T-helper 2 cell treated with Interferon-gamma antibody and Interleukin-4, amounts not matched to agents 100 ng/mL and 5 ng/mL, for 36 hours (primary cell): ENCODE data around the gene TMEM256. TPM values are rescaled to one million over a fixed set of nuclear protein-coding genes. Genes with fewer than 3 reads are reported as not detected.

ENCODE experiments used
- intact Hi-C: fragments of 100-400 bp; cut with micrococcal nuclease; formaldehyde crosslinking; loops from one replicate; pipeline ENCODE4 v1.15.1; 2023
- total RNA-seq: library from RNA; stranded (reverse); gene quantifications from 2 replicates; pipeline ENCODE4 v1.2.3, GENCODE V29; 2022

The TMEM256 gene
- total RNA-seq, 1 donor from 2014 or later = 56.3 TPM

DNA sequence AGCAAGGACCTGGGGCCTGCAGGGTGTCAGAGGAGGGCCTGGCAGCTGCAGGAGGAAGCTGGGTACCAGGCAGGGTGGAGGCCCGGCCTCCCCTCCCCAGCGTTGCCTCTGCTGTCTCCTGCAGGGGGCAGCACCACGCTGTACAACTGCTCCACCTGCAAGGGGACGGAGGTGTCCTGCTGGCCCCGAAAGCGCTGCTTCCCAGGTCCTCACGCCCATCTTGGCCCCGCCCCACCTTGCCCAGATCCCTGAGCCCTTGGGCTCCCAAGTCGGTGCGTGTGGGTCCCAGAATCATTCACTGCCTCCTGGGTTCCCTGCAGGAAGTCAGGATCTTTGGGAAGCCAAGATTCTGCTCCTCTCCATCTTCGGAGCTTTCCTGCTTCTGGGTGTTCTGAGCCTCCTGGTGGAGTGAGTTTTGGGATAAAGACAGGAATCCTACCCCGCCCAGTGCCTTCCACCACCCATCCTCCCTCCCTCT is 47.8 kb downstream of the TMEM256 start:
- intact Hi-C loops = loop anchor here (1.0 to 10.0 kb wide), 3 partner anchors 79 to 205 kb away; partner anchors contain the start of genes POLR2A, SENP3, SLC35G6 and TMEM102

DNA sequence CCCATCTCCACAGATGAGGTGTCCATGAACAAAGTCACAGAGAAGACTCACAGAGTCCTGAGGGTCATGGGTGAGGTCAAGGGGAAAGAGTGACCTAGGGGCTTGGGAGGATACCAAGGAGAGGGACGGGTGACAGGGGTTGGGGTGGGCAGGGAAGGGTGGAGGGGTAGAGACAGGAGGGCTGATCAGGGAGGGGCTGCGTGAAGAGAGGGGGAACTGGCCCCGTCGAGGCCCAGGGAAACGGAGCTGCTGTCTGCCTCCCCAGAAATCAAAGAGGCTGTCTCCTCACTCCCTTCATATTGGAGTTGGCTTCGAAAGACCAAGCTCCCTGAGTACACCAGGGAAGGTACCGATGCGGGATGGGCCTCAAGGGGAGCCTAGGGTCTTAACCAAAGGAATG is 48.3 kb downstream of the TMEM256 start:
- intact Hi-C loops = loop anchor here (10.0 kb wide), 1 partner anchor 129 kb away; the partner anchor contains the start of genes POLR2A and SLC35G6

DNA sequence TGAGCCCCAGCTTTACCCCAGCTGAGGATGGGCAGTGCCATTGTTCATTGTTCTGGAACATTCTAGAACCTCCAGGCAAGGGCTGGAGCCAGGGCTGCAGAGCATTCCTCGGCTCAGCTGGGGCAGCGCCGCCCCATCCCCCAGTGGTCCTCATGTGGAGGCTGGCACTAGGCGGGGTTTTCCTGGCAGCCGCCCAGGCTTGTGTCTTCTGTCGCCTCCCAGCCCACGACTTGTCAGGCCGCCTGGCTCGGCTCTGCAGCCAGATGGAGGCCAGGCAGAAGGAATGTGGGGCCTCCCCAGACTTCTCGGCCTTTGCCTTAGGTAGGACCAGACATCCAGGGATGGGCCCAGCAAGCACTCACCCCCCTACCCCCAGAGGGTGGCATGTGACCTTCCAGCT is 48.8 kb downstream of the TMEM256 start, which contains the start of gene TMEM95:
TMEM95 (plus strand) TSS at position 104 of the 400 bp plus-strand sequence; CDS start at position 153, 49 bp downstream.
- intact Hi-C loops = loop anchor here (10.0 kb wide), 1 partner anchor 130 kb away; the partner anchor contains the start of genes POLR2A and SLC35G6

DNA sequence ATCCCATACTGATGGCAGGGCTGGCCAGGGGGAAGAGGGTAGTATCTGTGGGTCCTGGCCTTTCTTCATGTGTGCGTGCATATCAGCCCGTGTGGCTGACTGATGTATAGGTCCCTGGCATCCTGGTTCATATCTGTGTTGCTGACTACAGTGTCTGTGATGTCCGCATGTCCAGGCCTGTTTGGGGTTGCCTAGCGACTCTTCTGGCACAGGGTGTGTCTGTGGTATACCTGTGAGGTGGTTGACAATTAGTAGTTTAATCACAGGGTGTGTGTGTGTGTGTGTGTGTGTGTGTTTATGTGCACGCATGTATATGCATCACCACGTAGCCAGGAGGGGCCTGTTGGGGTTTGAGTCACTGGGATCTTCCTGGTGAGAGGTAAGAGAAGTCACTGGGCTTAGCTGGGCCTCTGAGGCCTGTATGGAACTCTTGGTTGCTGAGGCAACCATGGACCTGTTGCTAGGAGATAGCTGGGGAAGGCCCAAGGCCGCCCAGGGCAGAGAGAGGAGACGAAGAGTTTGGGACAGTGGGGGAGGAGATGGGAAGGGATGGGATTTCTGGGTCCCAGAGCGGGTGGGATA is 49.5 kb downstream of the TMEM256 start:
- intact Hi-C loops = loop anchor here (5.0 to 10.0 kb wide), 4 partner anchors 47 to 333 kb away; partner anchors contain the start of genes EIF5A, POLR2A, SLC35G6 and TMEM256

Other genes starting within 250 kb of the TMEM256 start
- 0.91 and 1.8 TPM in 2 replicates for gene ASGR1, start 224.7 kb downstream of the TMEM256 start, total RNA-seq
- gene DLG4, start 184.3 kb downstream of the TMEM256 start, total RNA-seq = 9.1 and 9.6 TPM in 2 replicates
- gene ACADVL, start 184.2 kb downstream of the TMEM256 start, total RNA-seq = 340 and 346 TPM in 2 replicates
- gene DVL2, start 169.6 kb downstream of the TMEM256 start, total RNA-seq = 46.4 and 51.1 TPM in 2 replicates
- gene PHF23, start 164.6 kb downstream of the TMEM256 start, total RNA-seq = 53.4 and 55.1 TPM in 2 replicates
- gene GABARAP, start 161.6 kb downstream of the TMEM256 start, total RNA-seq = 223 and 242 TPM in 2 replicates
- gene CTDNEP1, start 152.4 kb downstream of the TMEM256 start, total RNA-seq = 170 and 179 TPM in 2 replicates
- 56.5 and 57.8 TPM in 2 replicates for gene ELP5, start 151.9 kb downstream of the TMEM256 start, total RNA-seq
- 0.32 and 0.39 TPM in 2 replicates for gene CLDN7, start 141.6 kb downstream of the TMEM256 start, total RNA-seq
- 0.07 TPM in 1 of 2 replicates, not detected in the other for gene SLC2A4, start 122.4 kb downstream of the TMEM256 start, total RNA-seq
- gene YBX2, start 109.5 kb downstream of the TMEM256 start, total RNA-seq = 1.3 and 1.4 TPM in 2 replicates
- 709 TPM in 2 replicates for gene EIF5A, start 96.5 kb downstream of the TMEM256 start, total RNA-seq
- 78.5 and 83.2 TPM in 2 replicates for gene GPS2, start 88.7 kb downstream of the TMEM256 start, total RNA-seq
- gene NEURL4, start 74.8 kb downstream of the TMEM256 start, total RNA-seq = 38.5 and 44.1 TPM in 2 replicates
- 580 and 590 TPM in 2 replicates for gene ACAP1, start 67.6 kb downstream of the TMEM256 start, total RNA-seq
- 8.2 TPM in 2 replicates for gene KCTD11, start 51.9 kb downstream of the TMEM256 start, total RNA-seq
- not detected in 2 replicates for gene TMEM95, start 48.9 kb downstream of the TMEM256 start, total RNA-seq
- gene TNK1, start 23.0 kb downstream of the TMEM256 start, total RNA-seq = 1.2 and 1.4 TPM in 2 replicates
- gene PLSCR3, start 9.6 kb downstream of the TMEM256 start, total RNA-seq = 141 and 147 TPM in 2 replicates
- gene NLGN2, start 3.7 kb upstream of the TMEM256 start, total RNA-seq = 1.2 TPM in 2 replicates
- not detected in 2 replicates for gene SPEM1, start 16.2 kb upstream of the TMEM256 start, total RNA-seq
- not detected in 2 replicates for gene SPEM2, start 21.5 kb upstream of the TMEM256 start, total RNA-seq
- gene SPEM3, start 24.8 kb upstream of the TMEM256 start, total RNA-seq = not detected in 2 replicates
- gene TMEM102, start 31.3 kb upstream of the TMEM256 start, total RNA-seq = 14.4 TPM in 2 replicates
- 5.6 and 5.8 TPM in 2 replicates for gene FGF11, start 35.4 kb upstream of the TMEM256 start, total RNA-seq
- 11.0 and 11.4 TPM in 2 replicates for gene CHRNB1, start 41.0 kb upstream of the TMEM256 start, total RNA-seq
- 21.6 and 22.3 TPM in 2 replicates for gene ZBTB4, start 75.5 kb upstream of the TMEM256 start, total RNA-seq
- gene SLC35G6, start 77.3 kb upstream of the TMEM256 start, total RNA-seq = not detected in 2 replicates
- gene POLR2A, start 80.3 kb upstream of the TMEM256 start, total RNA-seq = 192 and 200 TPM in 2 replicates
- gene TNFSF12, start 145.0 kb upstream of the TMEM256 start, total RNA-seq = 66.6 and 67.0 TPM in 2 replicates
- gene TNFSF13, start 154.7 kb upstream of the TMEM256 start, total RNA-seq = 3.2 TPM in 2 replicates
- gene SENP3, start 157.8 kb upstream of the TMEM256 start, total RNA-seq = 50.9 and 55.3 TPM in 2 replicates
- 8.3 and 9.4 TPM in 2 replicates for gene CD68, start 175.5 kb upstream of the TMEM256 start, total RNA-seq
- 79.6 and 79.9 TPM in 2 replicates for gene MPDU1, start 179.8 kb upstream of the TMEM256 start, total RNA-seq
- gene SOX15, start 186.0 kb upstream of the TMEM256 start, total RNA-seq = 0.25 and 0.50 TPM in 2 replicates
- gene FXR2, start 210.8 kb upstream of the TMEM256 start, total RNA-seq = 30.3 and 31.7 TPM in 2 replicates
- 17.8 and 18.2 TPM in 2 replicates for gene SAT2, start 223.7 kb upstream of the TMEM256 start, total RNA-seq
- not detected in 2 replicates for gene SHBG, start 226.0 kb upstream of the TMEM256 start, total RNA-seq
- gene ATP1B2, start 246.8 kb upstream of the TMEM256 start, total RNA-seq = 0.16 and 0.25 TPM in 2 replicates